Endodermal cell (in vitro differentiated cells): ENCODE results near the gene PAX9. TPM values are rescaled to one million over a fixed set of nuclear protein-coding genes. Genes with fewer than 3 reads are reported as not detected.

ENCODE experiments used
- DNase-seq: peaks from one replicate; pipeline ENCODE4 v3.0.0-alpha.2; 2017
- H3K27ac ChIP-seq: 2 replicates; pipeline ENCODE4 v1.5.1; 2013; ENCODE audit warnings: mild to moderate bottlenecking, low read depth, low read length, moderate library complexity
- H3K27me3 ChIP-seq: 2 replicates; pipeline ENCODE4 v1.6.1; 2013; ENCODE audit warnings: mild to moderate bottlenecking, low read length, moderate library complexity; ENCODE audit not compliant: insufficient read depth, control insufficient read depth, poor library complexity, severe bottlenecking
- H3K36me3 ChIP-seq: 2 replicates; pipeline ENCODE4 v1.7.0; 2013; ENCODE audit warnings: mild to moderate bottlenecking, low read length, moderate library complexity; ENCODE audit not compliant: control insufficient read depth, insufficient read depth
- H3K4me1 ChIP-seq: one replicate; pipeline ENCODE4 v1.7.0; 2013; ENCODE audit warnings: low read length; ENCODE audit not compliant: control insufficient read depth, insufficient read depth
- H3K4me3 ChIP-seq: 2 replicates; pipeline ENCODE4 v1.5.1; 2013; ENCODE audit warnings: mild to moderate bottlenecking, low read length, moderate library complexity
- H3K9ac ChIP-seq: 2 replicates; pipeline ENCODE4 v1.6.1; 2013; ENCODE audit warnings: mild to moderate bottlenecking, low read length, moderate library complexity; ENCODE audit not compliant: poor library complexity, severe bottlenecking; ENCODE audit errors: extremely low read depth
- H3K9me3 ChIP-seq: 2 replicates; pipeline ENCODE4 v1.6.1; 2013; ENCODE audit warnings: mild to moderate bottlenecking, low read length, moderate library complexity; ENCODE audit not compliant: control insufficient read depth
- H3K27ac Mint-ChIP-seq: 2 replicates; pipeline ENCODE4 v1.8.0; 2020; ENCODE audit warnings: mixed read lengths
- H3K27me3 Mint-ChIP-seq: 2 replicates; pipeline ENCODE4 v1.8.0; 2021; ENCODE audit warnings: mild to moderate bottlenecking, mixed read lengths; ENCODE audit not compliant: insufficient read depth
- H3K36me3 Mint-ChIP-seq: 2 replicates; pipeline ENCODE4 v1.8.0; 2020; ENCODE audit warnings: low read depth, mixed read lengths
- H3K4me1 Mint-ChIP-seq: 2 replicates; pipeline ENCODE4 v1.8.0; 2020; ENCODE audit warnings: mixed read lengths
- H3K4me3 Mint-ChIP-seq: 2 replicates; pipeline ENCODE4 v1.8.0; 2020; ENCODE audit warnings: mild to moderate bottlenecking, moderate library complexity, mixed read lengths
- H3K9me3 Mint-ChIP-seq: 2 replicates; pipeline ENCODE4 v1.8.0; 2020; ENCODE audit warnings: mild to moderate bottlenecking, mixed read lengths
- CTCF ChIP-seq: fragments of 200-600 bp; sonication (generic); conservative IDR thresholded peaks from 2 replicates; pipeline ENCODE4 v1.5.0; 2021; ENCODE audit warnings: antibody characterized with exemption, mild to moderate bottlenecking
- WGBS, 2 experiments: methylation state at CpG; one replicate each; pipeline versions ENCODE4 v1.1.5 to v1.1.7; 2013; ENCODE audit warnings: missing lambda C conversion rate in 2 of 2, mixed read lengths in 1 of 2; ENCODE audit not compliant: insufficient coverage in 1 of 2, insufficient read length in 1 of 2; 5-methylcytosine and 5-hydroxymethylcytosine counted together
- total RNA-seq, 2 donors: library from RNA; stranded (reverse); fragmentation: NEBNext Ultra II Directional in 1 of 2; extraction: Animal tissue kit (Norgen Biotek cat#: 25700) in 1 of 2; gene quantifications; 2 replicates in 1 of 2; 3 replicates in 1 of 2; pipeline ENCODE4 v1.2.1, GENCODE V29; 2021

Gene PAX9
- total RNA-seq, 2 donors from 2014 or later = 0.22 to 0.35 TPM

DNA sequence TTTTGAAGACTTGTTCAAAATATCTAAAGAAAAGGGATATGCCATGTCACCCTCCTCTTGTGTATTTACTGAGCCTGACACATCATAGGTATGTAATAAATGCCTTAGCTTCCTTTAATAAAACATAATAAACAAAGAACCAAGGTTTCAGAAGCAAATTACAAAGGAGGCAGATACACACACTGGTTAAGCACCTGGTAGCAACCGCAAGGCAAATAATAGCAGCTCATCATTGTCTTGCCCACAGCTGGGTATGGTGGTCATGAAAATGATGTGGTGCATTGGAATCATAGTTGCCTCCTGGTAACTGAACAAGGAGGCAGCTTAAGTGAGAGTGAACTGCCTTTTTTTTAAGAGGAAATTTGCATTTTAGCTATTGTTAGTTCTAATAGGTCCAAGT lies 39.0 kb downstream of the PAX9 start:
- H3K36me3 ChIP-seq = no peaks in the 10 kb centered on the region
- peaks cover 8% of the 10 kb centered on the region for H3K4me1 Mint-ChIP-seq
- no peak overlapping the region for H3K4me3 Mint-ChIP-seq
- H3K9me3 Mint-ChIP-seq = peaks cover 2% of the 10 kb centered on the region
- H3K27ac Mint-ChIP-seq = no peak overlapping the region
- no peak overlapping the region for H3K4me3 ChIP-seq
- no peaks in the 10 kb centered on the region for H3K36me3 Mint-ChIP-seq
- no peak for TF ChIP-seq CTCF
- H3K9me3 ChIP-seq = no peaks in the 10 kb centered on the region
- no peak overlapping the region for H3K27ac ChIP-seq
- no peak overlapping the region for H3K9ac ChIP-seq
- H3K27me3 Mint-ChIP-seq = peaks cover 13% of the 10 kb centered on the region
- no peak for DNase-seq
- H3K4me1 ChIP-seq = no peaks in the 10 kb centered on the region
- no peaks in the 10 kb centered on the region for H3K27me3 ChIP-seq
- WGBS, 2 experiments = 90 to 97% methylated on average over 1 of the region's 1 CpG

GRCh38 chr14:36701132-36701531 lies 39.5 kb downstream of the PAX9 start:
- H3K27ac Mint-ChIP-seq = no peak overlapping the region
- H3K36me3 Mint-ChIP-seq = no peaks in the 10 kb centered on the region
- 50% methylated on average over 1 of the region's 1 CpG; no CpG with 5 or more reads in 1 of the 2 experiments for WGBS, 2 experiments

GRCh38 chr14:36702474-36702873 lies 40.8 kb downstream of the PAX9 start:
- no peak for DNase-seq
- no peaks in the 10 kb centered on the region for H3K9me3 Mint-ChIP-seq
- peaks cover 2% of the 10 kb centered on the region for H3K27me3 Mint-ChIP-seq
- 86 to 89% methylated on average over 1 of the region's 2 CpGs for WGBS, 2 experiments
- no peak overlapping the region for H3K27ac Mint-ChIP-seq
- H3K4me1 Mint-ChIP-seq = peaks cover 12% of the 10 kb centered on the region
- no peaks in the 10 kb centered on the region for H3K36me3 ChIP-seq
- H3K27ac ChIP-seq = no peak overlapping the region
- H3K4me3 Mint-ChIP-seq = no peak overlapping the region
- no peaks in the 10 kb centered on the region for H3K9me3 ChIP-seq
- H3K36me3 Mint-ChIP-seq = no peaks in the 10 kb centered on the region
- H3K4me3 ChIP-seq = no peak overlapping the region
- no peaks in the 10 kb centered on the region for H3K27me3 ChIP-seq
- no peak overlapping the region for H3K9ac ChIP-seq
- TF ChIP-seq CTCF = no peak
- no peaks in the 10 kb centered on the region for H3K4me1 ChIP-seq

More at GRCh38 chr14:36701132-36701531, 39.5 kb downstream of the PAX9 start:
- peaks cover 11% of the 10 kb centered on the region for H3K27me3 Mint-ChIP-seq
- no peaks in the 10 kb centered on the region for H3K9me3 Mint-ChIP-seq
- H3K4me3 Mint-ChIP-seq = no peak overlapping the region
- peaks cover 8% of the 10 kb centered on the region for H3K4me1 Mint-ChIP-seq
- no peaks in the 10 kb centered on the region for H3K9me3 ChIP-seq
- H3K27me3 ChIP-seq = no peaks in the 10 kb centered on the region
- no peaks in the 10 kb centered on the region for H3K4me1 ChIP-seq
- H3K9ac ChIP-seq = no peak overlapping the region
- TF ChIP-seq CTCF = no peak
- H3K36me3 ChIP-seq = no peaks in the 10 kb centered on the region
- H3K4me3 ChIP-seq = no peak overlapping the region
- no peak overlapping the region for H3K27ac ChIP-seq
- DNase-seq = no peak
